B cell (primary cell): ENCODE measurements around the gene TBCD. TPM values are rescaled to one million over a fixed set of nuclear protein-coding genes. Genes with fewer than 3 reads are reported as not detected.

ENCODE experiments used
- ATAC-seq: fragments of 200-7000 bp; cut with Tn5 transposase; one replicate; pipeline ENCODE4 v1.10.0; 2021; ENCODE audit warnings: low read depth, mild to moderate bottlenecking, moderate number of reproducible peaks, moderate library complexity
- CTCF ChIA-PET: fragments of 350-600 bp; sonication (Branson Sonifier 250); formaldehyde crosslinking; loops from one replicate; lab custom pipeline; 2021; ENCODE audit warnings: antibody characterized with exemption, inconsistent platforms; lab: Charles Lee
- POLR2A ChIA-PET: fragments of 350-600 bp; sonication (Branson Sonifier 250); formaldehyde crosslinking; loops from one replicate; lab custom pipeline; 2021; ENCODE audit warnings: antibody characterized with exemption; lab: Charles Lee
- DNase-seq: peaks from one replicate; pipeline ENCODE4 v3.0.0; 2013
- H2AFZ ChIP-seq: 2 replicates; pipeline ENCODE4 v1.6.1; 2012; ENCODE audit warnings: mild to moderate bottlenecking, low read depth, low read length; ENCODE audit not compliant: insufficient read depth, poor library complexity, severe bottlenecking
- H3K27ac ChIP-seq, 2 donors: 1 replicate in 1 of 2; 2 replicates in 1 of 2; pipeline ENCODE4 v1.5.1; 2012 to 2013; ENCODE audit warnings: low read length in 2 of 2, mild to moderate bottlenecking in 2 of 2, moderate library complexity in 1 of 2
- H3K27me3 ChIP-seq, 4 experiments: fragments of 200-600 bp in 1 of 4; sonication (generic) in 1 of 4; replicated peaks in 1 of 4; 1 replicate in 2 of 4; 2 replicates in 2 of 4; pipeline versions ENCODE4 v1.6.1 to v1.7.0; 2013 to 2016; ENCODE audit warnings: low read length in 3 of 4, mild to moderate bottlenecking in 2 of 4, mixed read lengths in 1 of 4, moderate library complexity in 1 of 4; ENCODE audit not compliant: insufficient read depth in 4 of 4, control insufficient read depth in 3 of 4; ENCODE audit errors: control extremely low read depth in 1 of 4
- H3K36me3 ChIP-seq, 2 experiments: replicated peaks in 1 of 2; 1 replicate in 1 of 2; 2 replicates in 1 of 2; pipeline versions ENCODE4 v1.6.1 to v1.7.1; 2013; ENCODE audit warnings: low read length in 1 of 2; ENCODE audit not compliant: insufficient read depth in 2 of 2, control insufficient read depth in 1 of 2; ENCODE audit errors: control extremely low read depth in 1 of 2, extremely low read depth in 1 of 2
- H3K4me1 ChIP-seq, 2 donors: fragments of 200-600 bp in 1 of 2; sonication (generic) in 1 of 2; 1 replicate in 1 of 2; 2 replicates in 1 of 2; pipeline versions ENCODE4 v1.5.1 to v1.6.1; 2013 to 2017; ENCODE audit warnings: low read length in 2 of 2; ENCODE audit not compliant: control insufficient read depth in 2 of 2, insufficient read depth in 2 of 2
- H3K4me2 ChIP-seq: replicated peaks from 2 replicates; pipeline ENCODE3; 2012; ENCODE audit warnings: mild to moderate bottlenecking, low read depth, low read length; ENCODE audit not compliant: poor library complexity, severe bottlenecking
- H3K4me3 ChIP-seq, 5 experiments: fragments of 200-600 bp in 1 of 5; sonication (generic) in 1 of 5; 1 replicate in 3 of 5; 2 replicates in 2 of 5; pipeline versions ENCODE4 v1.5.1 to v1.7.0; 2011 to 2016; ENCODE audit warnings: low read length in 4 of 5, mild to moderate bottlenecking in 4 of 5, low read depth in 2 of 5, control low read depth in 1 of 5, moderate library complexity in 1 of 5; ENCODE audit not compliant: insufficient read depth in 1 of 5; ENCODE audit errors: control extremely low read depth in 1 of 5, extremely low read depth in 1 of 5
- H3K79me2 ChIP-seq: fragments of 200-600 bp; sonication (generic); one replicate; pipeline ENCODE4 v1.6.0; 2016; ENCODE audit warnings: low read length; ENCODE audit not compliant: control insufficient read depth, insufficient read depth
- H3K9ac ChIP-seq: fragments of 200-600 bp; sonication (generic); 2 replicates; pipeline ENCODE4 v1.6.1; 2017; ENCODE audit warnings: mild to moderate bottlenecking, low read length, moderate library complexity
- H3K9me3 ChIP-seq, 3 donors: one replicate each; pipeline versions ENCODE4 v1.6.1 to v1.7.1; 2013; ENCODE audit warnings: low read length in 2 of 3; ENCODE audit not compliant: control insufficient read depth in 2 of 3, insufficient read depth in 1 of 3; ENCODE audit errors: control extremely low read depth in 1 of 3
- H4K20me1 ChIP-seq: 2 replicates; pipeline ENCODE4 v1.6.0; 2012; ENCODE audit warnings: mild to moderate bottlenecking, low read length; ENCODE audit not compliant: insufficient read depth, control insufficient read depth, poor library complexity, severe bottlenecking
- H3K27ac Mint-ChIP-seq: one replicate; pipeline ENCODE4 v1.8.0; 2021; ENCODE audit warnings: mixed read lengths
- H3K27me3 Mint-ChIP-seq: one replicate; pipeline ENCODE4 v1.8.0; 2021; ENCODE audit warnings: mixed read lengths
- H3K4me1 Mint-ChIP-seq: one replicate; pipeline ENCODE4 v1.8.0; 2021; ENCODE audit warnings: mixed read lengths
- H3K4me3 Mint-ChIP-seq: one replicate; pipeline ENCODE4 v1.8.0; 2021; ENCODE audit warnings: mixed read lengths
- H3K9me3 Mint-ChIP-seq: one replicate; pipeline ENCODE4 v1.8.0; 2022; ENCODE audit warnings: mixed read lengths; ENCODE audit not compliant: insufficient read depth
- EZH2 ChIP-seq: IDR thresholded peaks from 2 replicates; pipeline ENCODE4 v1.6.1; 2012; ENCODE audit warnings: borderline replicate concordance, low read depth, mild to moderate bottlenecking, moderate library complexity, low read length; ENCODE audit not compliant: insufficient read depth, poor library complexity, severe bottlenecking
- WGBS: methylation state at CpG from one replicate; pipeline ENCODE4 v1.1.5; 2013; ENCODE audit warnings: missing lambda C conversion rate; ENCODE audit not compliant: insufficient coverage; 5-methylcytosine and 5-hydroxymethylcytosine counted together
- intact Hi-C: fragments of 100-400 bp; cut with micrococcal nuclease; formaldehyde crosslinking; loops from one replicate; pipeline ENCODE4 v1.10.0; 2022
- polyA plus RNA-seq: library from polyadenylated mRNA; depleted of rRNA; stranded (reverse); fragments of >200 nt; gene quantifications from 2 replicates; pipeline ENCODE4 v1.2.3, GENCODE V29; 2012
- total RNA-seq, 2 donors: library from RNA; stranded (reverse); fragments of 120-200 nt in 1 of 2; gene quantifications; 1 replicate in 1 of 2; 2 replicates in 1 of 2; pipeline versions ENCODE4 v1.2.3 to v1.2.4, GENCODE V29; 2013 to 2022
- TF ChIP-seq, protein P1 (sequence below): fragments of 200-600 bp; IDR thresholded peaks from one replicate; pipeline ENCODE4 v1.8.0; 2022; ENCODE audit warnings: antibody characterized with exemption, mild to moderate bottlenecking

TBCD gene
- total and polyA plus RNA-seq, 2 donors (not counting 1 experiment from before 2014, with no cell fraction given), result 60.8 to 101 TPM

DNA sequence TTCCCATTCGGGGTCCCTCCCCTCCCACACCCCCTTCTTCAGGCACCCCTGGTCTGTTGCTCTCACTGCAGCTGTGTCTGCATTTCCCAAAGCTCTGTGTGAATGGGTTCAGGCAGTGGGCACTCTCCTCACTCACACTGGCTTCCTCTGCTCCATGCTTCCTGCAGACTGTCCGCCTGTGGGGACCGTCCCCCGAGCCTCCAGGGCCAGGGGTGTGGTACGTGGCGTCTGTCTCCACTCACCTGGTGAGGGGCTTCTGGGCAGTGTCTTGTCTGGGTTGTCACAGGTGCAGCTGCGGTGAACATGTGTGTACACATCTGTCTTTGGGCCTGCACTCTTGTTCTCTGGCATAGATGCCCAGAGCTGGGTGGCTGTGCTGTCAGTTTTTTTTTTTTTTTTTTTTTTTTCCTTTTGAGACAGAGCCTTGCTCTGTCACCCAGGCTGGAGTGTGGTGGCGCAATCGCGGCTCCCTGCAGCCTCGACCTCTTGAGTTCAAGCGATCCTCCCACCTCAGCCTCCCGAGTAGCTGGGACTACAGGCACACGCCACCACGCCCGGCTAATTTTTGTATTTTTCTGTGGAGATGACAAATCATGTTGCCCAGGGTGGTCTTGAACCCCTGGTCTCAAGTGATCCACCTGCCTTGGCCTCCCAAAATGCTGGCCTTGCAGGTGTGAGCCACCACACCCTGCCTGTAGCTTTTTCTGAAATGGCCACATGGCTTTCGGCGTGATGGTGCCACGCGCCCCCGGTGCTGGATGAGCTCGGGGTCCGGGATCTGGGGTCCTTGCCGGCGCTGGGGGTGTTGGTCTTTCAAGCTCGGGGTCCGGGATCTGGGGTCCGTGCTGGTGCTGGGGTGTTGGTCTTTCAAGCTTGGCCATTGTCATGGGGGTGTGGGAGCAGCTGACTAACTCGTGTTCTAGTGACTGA lies 144.5 kb downstream of the TBCD start:
- H3K4me1 ChIP-seq, result peaks cover 19 to 29% of the 10 kb centered on the region in 2 donors
- Mint-ChIP-seq H3K4me1 (peaks cover 17% of the 10 kb centered on the region), H3K27me3 (no peaks in the 10 kb centered on the region), H3K9me3 (no peaks in the 10 kb centered on the region), H3K4me3 (no peak overlapping the region), H3K27ac (no peak overlapping the region)
- no peak overlapping the region for H3K4me3 ChIP-seq
- H3K9me3 ChIP-seq, result no peaks in the 10 kb centered on the region
- 94% methylated on average over 29 of the region's 29 CpGs for WGBS
- no peaks in the 10 kb centered on the region for H3K36me3 ChIP-seq
- H2AFZ ChIP-seq, result no peak overlapping the region
- H3K4me2 ChIP-seq, result no peak overlapping the region
- POLR2A ChIA-PET, result no interaction called here
- no peaks in the 10 kb centered on the region for H4K20me1 ChIP-seq
- DNase-seq (no peak), ATAC-seq (no peak)
- intact Hi-C loops, result no loop called here
- no peak for TF ChIP-seq EZH2
- TF ChIP-seq, protein P1, sequence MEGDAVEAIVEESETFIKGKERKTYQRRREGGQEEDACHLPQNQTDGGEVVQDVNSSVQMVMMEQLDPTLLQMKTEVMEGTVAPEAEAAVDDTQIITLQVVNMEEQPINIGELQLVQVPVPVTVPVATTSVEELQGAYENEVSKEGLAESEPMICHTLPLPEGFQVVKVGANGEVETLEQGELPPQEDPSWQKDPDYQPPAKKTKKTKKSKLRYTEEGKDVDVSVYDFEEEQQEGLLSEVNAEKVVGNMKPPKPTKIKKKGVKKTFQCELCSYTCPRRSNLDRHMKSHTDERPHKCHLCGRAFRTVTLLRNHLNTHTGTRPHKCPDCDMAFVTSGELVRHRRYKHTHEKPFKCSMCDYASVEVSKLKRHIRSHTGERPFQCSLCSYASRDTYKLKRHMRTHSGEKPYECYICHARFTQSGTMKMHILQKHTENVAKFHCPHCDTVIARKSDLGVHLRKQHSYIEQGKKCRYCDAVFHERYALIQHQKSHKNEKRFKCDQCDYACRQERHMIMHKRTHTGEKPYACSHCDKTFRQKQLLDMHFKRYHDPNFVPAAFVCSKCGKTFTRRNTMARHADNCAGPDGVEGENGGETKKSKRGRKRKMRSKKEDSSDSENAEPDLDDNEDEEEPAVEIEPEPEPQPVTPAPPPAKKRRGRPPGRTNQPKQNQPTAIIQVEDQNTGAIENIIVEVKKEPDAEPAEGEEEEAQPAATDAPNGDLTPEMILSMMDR, result no peak
- H3K27ac ChIP-seq, result no peak overlapping the region
- no peak overlapping the region for H3K9ac ChIP-seq
- CTCF ChIA-PET, result interaction anchor here (1.2 to 2.3 kb wide), 2 partner anchors 15 to 114 kb away, joined by 3 to 7 read pairs; no protein-coding TSS in a partner anchor
- no peaks in the 10 kb centered on the region for H3K27me3 ChIP-seq
- H3K79me2 ChIP-seq, result peaks cover 8% of the 10 kb centered on the region
